ENCODE measurements around the gene AFF3. TPM values are rescaled to one million over a fixed set of nuclear protein-coding genes. Genes with fewer than 3 reads are reported as not detected.

The AFF3 gene
- total and polyA plus RNA-seq, 2 of the 8 experiments (the other 6 are each of a cell fraction or from before 2014, with no cell fraction given), result 0.27 to 3.0 TPM

DNA sequence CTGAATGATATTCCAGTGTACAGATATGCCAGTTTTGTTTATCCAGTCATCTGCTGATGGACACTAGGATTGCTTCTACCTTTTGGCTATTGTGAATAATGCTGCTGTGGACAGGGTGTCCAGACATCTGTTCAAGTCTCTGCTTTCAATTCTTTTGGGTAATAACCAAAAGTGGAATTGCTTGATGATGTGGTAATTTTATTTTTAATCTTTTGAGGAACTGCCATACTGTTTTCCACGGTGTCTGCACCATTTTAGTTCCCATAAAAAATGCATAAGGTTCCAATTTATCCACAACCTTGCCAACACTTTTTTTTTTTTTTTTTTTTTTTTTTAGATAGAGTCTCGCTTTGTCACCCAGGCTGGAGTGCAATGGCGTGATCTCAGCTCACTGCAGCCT, 510.7 kb downstream of the AFF3 start (continued):
- TF ChIP-seq, protein P1, sequence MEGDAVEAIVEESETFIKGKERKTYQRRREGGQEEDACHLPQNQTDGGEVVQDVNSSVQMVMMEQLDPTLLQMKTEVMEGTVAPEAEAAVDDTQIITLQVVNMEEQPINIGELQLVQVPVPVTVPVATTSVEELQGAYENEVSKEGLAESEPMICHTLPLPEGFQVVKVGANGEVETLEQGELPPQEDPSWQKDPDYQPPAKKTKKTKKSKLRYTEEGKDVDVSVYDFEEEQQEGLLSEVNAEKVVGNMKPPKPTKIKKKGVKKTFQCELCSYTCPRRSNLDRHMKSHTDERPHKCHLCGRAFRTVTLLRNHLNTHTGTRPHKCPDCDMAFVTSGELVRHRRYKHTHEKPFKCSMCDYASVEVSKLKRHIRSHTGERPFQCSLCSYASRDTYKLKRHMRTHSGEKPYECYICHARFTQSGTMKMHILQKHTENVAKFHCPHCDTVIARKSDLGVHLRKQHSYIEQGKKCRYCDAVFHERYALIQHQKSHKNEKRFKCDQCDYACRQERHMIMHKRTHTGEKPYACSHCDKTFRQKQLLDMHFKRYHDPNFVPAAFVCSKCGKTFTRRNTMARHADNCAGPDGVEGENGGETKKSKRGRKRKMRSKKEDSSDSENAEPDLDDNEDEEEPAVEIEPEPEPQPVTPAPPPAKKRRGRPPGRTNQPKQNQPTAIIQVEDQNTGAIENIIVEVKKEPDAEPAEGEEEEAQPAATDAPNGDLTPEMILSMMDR (IDR thresholded peaks at IDR 0.05; ENCODE audit: control extremely low read depth in 1 of 3, insufficient read depth in 1 of 3, low read depth in 1 of 3, low read length in 3 of 3), result no peak
- no peak for TF ChIP-seq BCL11A (IDR thresholded peaks at IDR 0.05; ENCODE audit: low read depth in 2 of 2, low read length in 2 of 2)
- no peak for TF ChIP-seq GTF2F1 (IDR thresholded peaks at IDR 0.05; ENCODE audit: borderline replicate concordance, low read depth, low read length)
- no peak for TF ChIP-seq SP4 (IDR thresholded peaks at IDR 0.05; ENCODE audit: low read length)
